Measurements from ENCODE around the gene VPS25.
A peak's percentile ranks its signal among the peaks of the same experiment; 100 is the strongest.
"Not testable (repeated sequence)": the region's sequence is repeated elsewhere in the genome, so short reads cannot be mapped to it uniquely, and the experiment has no call there.

Gene VPS25

GRCh38 chr17:42773290-42774035 is at the start of gene VPS25:
Gene VPS25, plus strand, starts transcription at chr17:42773449. Its CDS starts 27 bp downstream, at chr17:42773476.
- peak in 55 of 56 donors; percentile 18 to 86 (median 69) for DNase-seq

GRCh38 chr17:42723636-42724035 is 49.6 kb upstream of the VPS25 start:
- DNase-seq: no peak

DNA sequence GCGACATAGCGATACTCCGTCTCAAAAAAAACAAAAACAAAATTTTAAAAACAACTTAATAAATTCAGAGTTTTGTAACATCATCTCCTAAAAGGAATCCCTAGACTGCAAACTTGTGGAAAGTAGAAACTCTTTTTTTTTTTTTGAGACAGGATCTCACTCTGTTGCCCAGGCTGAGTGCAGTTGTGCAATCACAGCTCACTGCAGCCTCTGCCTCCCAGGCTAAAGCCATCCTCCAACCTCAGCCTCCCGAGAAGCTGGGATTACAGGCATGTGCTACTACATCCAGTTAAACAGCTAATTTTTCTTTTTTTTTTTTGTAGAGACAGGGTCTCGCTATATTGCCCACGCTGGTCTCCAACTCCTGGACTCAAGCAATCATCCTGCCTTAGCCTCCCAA is 48.1 kb upstream of the VPS25 start:
- no peak for DNase-seq

GRCh38 chr17:42740699-42741098 is 32.5 kb upstream of the VPS25 start:
- DNase-seq: no peak

GRCh38 chr17:42742916-42743315 is 30.3 kb upstream of the VPS25 start:
- DNase-seq: not testable (repeated sequence)

DNA sequence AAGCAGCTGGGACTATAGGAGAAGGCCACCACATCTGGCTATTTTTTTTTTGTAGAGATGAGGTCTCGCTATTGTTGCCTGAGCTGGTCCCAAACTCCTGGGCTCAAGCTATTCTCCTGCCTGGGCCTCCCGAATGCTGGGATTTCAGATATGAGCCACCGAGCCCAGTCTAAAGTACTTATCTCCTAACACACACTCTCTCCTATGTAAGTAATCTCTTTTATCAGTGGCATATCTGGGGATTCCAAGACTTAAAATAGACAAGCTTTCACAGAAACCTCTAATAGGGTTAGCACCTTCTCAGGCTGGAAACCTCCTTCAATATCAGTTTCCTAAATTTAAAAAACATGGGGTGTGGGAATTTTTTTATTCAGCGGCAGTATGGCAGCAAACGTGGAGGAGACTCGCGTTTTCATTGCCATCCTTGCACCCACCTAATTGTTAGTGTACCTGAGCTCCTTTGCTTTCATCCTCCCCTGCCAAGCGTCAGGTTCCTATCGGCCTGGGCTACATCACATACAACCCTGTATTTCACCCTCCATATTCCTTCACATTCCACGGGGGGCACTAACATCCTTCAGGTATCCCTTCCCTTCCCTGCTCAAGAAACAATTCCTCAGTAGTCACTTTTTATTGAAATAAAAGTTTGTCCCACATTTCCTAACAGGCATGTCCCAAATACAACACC is 29.5 kb upstream of the VPS25 start:
- DNase-seq: no peak

DNA sequence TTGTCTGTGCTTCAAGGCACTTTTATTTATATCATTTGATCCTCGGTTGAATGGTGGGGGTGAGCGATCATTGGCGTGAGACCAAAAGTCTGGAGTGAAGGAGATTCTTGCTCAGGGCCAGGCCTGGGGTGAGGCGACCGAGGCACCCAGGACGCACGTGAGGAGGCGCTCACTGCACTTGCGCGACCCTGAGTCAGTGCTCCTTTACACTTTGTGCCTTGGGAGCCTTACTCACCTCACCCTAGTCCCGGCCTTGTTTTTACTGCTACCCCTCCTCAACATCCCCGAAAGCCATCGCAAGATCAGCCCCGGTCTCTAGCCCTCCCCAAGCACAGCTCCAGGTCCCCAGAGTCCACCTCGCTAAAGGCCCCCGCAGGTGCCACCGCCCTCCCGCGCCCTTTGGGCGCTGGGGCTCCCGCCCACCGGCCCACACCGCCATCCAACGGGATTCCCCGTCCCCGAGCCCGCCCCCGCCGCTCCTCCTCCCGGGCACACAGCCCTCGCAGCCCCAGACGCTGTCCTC is 28.9 kb upstream of the VPS25 start:
- DNase-seq: peak in 39 of 56 donors; percentile 34 to 83 (median 64)

GRCh38 chr17:42744806-42745617 is 28.2 kb upstream of the VPS25 start, which contains the start of gene EZH1:
Gene EZH1, minus strand, starts transcription at chr17:42745040. Its CDS starts 16,099 bp downstream, at chr17:42728941.
- DNase-seq: peak in 55 of 56 donors; percentile 22 to 91 (median 85)

- peak in 1 of 56 donors; percentile 1 for DNase-seq
These were observed 24.9 kb upstream of the VPS25 start for GRCh38 chr17:42748202-42748907.

DNA sequence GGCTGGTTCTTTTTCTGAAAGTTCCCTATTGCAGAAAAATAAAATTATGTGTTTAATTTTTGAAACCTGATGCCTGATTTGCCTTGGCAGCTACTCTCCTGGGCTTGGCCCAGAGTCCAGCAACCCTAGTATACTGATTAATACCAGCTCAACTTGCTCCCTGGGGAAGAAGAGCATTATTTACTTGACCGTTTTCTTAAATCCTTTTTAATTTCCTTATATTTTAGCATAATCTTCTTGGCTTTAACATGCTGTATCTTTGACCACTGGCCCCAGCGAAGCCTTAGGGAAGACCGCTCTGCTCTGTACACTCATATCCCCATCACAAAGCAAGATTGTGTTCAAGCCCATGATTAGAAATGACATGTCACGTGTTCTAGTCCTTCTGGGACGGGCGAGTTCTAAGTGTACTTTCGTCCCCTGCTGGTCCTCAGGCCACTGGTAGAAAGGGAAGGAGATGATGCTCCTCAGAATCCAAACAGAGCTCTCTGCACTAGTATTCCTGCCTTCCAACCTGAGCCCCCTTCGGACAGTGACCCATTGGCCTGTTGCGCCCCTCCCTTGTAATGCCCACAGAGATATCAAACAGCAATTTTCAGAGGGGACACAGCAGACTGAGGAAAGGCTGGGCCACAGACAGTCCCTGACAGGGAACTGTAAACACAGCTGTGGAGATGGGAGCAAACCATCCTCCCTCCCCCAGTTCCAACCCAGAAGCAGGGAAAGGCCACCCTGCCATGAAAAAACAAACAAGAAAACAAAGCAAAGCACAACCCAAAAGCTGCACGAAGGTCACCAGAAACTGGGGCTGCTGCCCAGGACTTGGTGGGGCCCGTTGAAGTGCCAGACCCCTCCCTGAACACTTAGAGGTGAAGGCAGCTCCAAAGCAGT is 24.1 kb upstream of the VPS25 start:
- DNase-seq: peak in 4 of 56 donors; percentile 15 to 27 (median 22)

- peak in 1 of 56 donors; percentile 11 for DNase-seq
These were observed 22.4 kb upstream of the VPS25 start for GRCh38 chr17:42750739-42751344.

- DNase-seq: no peak
These were observed 21.6 kb upstream of the VPS25 start for GRCh38 chr17:42751628-42752027.

DNA sequence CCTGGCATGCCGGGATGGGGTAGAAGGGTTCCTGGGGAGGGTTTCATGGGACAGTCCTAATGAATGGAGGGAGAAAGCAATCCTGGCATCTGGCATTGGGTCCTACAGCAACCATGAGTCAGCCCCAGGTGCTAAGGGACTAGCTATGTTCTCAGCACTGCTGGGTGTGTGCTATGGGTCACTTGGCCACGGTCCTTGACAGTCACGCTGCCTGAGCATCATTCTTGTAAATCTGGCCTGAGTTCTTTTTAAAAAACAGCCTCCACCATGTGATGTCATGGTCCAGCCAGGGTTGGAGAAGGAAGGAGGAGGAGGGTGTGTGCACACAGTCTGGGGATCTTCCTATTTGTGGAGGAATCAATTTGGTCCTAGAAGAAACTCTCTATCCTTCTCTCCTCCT is 18.5 kb upstream of the VPS25 start:
- no peak for DNase-seq

DNA sequence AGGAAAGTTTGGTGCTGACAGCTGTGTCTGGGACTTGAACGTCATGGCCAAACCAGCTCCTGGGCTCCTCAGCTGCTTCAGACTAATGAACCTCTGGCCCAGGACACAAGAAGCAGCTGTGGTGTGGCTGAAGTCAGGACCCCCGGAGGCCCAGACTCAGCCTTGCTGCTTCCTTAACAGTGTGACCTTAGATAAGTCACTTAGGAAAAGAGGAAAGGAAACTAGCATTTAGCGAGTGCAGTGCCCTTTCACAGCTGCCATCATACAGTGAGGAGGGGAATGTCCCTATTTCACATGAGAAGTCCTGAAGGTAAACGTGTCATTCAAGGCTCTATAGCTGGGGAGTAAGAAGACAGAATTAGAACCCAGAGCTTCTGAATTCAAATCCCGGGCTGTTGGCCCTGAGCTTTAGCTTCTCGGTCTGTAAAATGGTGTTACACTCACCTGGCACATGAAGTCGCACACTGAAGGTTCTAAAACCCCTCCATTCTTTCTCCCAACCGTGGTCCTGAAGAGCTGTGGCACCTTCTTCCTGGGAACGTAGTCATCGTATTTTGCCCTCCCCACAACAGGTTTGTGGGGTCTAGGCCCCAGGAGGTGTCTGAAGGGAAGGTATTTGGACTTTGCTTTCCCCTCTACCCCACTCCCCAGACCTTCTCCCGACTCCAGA is 13.1 kb upstream of the VPS25 start:
- DNase-seq: no peak

DNA sequence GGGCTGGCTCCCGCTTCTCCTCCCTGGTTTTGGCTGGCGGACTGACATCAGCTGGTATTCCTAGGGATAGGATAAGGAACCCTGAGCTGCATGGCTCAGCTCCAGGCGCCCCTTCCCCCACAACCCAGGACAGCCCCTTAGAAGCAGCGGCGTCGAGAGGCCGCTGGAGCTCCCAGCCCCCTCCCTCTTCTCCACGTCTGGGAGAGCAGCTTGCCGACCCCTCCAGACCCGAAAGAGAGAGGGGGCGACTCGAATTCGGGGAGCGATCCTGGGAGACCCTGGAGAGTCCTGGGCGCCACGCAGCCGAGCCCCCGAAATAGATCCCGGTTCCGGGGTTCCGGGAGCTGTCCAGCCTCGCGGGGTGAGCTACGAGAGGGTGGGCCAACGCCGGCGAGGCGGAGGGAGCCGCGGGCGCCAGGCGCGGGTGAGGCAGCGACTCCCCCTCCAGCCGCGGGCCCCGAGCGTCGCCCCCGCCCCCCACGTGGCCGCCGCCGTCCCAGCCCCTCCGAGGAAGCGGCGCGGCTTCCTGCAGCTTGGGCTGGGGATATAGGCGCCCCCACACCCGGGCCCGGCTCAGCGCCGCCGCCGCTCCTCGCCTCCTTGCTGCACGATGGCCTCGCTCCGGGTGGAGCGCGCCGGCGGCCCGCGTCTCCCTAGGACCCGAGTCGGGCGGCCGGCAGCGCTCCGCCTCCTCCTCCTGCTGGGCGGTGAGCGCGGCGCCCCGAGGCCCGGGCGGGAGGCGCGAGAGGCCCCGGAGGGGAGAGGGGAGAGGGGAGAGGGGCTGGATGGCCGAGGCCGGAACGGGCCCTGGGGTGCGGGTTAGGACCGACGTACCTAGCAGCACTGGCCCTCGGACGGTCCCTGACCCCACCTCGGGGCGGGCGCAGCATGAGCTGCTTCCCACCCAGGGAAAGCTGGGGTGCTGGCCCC is 12.3 kb upstream of the VPS25 start, which contains the start of gene RAMP2:
Gene RAMP2, plus strand, starts transcription at position 576 of the 930 bp plus-strand sequence. Its CDS starts 35 bp downstream, at position 611.
- DNase-seq: peak in 2 of 56 donors; percentile 18 to 54

DNA sequence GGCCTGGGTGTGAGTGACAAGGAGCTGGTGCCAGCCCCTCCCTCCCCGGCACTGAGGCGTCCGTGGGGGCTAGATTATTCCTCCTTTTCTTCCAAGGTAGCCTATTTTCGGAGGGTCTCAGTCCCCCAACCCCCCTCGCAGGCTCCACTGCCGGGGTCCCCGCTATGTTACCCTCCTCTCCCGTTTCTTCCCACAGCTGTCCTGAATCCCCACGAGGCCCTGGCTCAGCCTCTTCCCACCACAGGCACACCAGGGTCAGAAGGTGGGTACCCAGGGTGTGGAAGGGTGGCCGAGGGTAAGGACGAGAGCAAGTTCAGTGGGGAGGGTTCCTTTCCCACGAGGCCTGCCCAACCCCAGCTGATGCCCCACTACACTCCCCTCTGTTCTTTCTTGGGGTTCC is 11.6 kb upstream of the VPS25 start:
- no peak for DNase-seq

GRCh38 chr17:42766124-42766523 is 7.1 kb upstream of the VPS25 start:
- DNase-seq: no peak

All from nucleus accumbens (tissue), 56 donors.